ENCODE measurements around the gene SPDL1.

- TF ChIP-seq POLR2AphosphoS5 (IDR thresholded peaks at IDR 0.05; ENCODE audit: borderline replicate concordance, low read depth, low read length): peak; percentile 97
- TF ChIP-seq EZH2 (IDR thresholded peaks at IDR 0.05): no peak
Measured at GRCh38 chr5:169583424-169584220, at the start of gene SPDL1.

Data from SK-N-MC (cell line).